Epithelial cell of proximal tubule (primary cell): ENCODE results near the gene LOXL3. TPM values are rescaled to one million over a fixed set of nuclear protein-coding genes. Genes with fewer than 3 reads are reported as not detected.

Experiments used
- DNase-seq: peaks from one replicate; pipeline ENCODE4 v3.0.0-alpha.2; 2011; ENCODE audit warnings: low read depth
- H3K4me3 ChIP-seq: 2 replicates; pipeline ENCODE4 v1.5.1; 2011; ENCODE audit warnings: low read depth, mild to moderate bottlenecking, low read length
- total RNA-seq: library from RNA; depleted of rRNA; stranded (reverse); fragments of >200 nt; gene quantifications from 2 replicates; pipeline ENCODE4 v1.2.3, GENCODE V29; 2015
- TF ChIP-seq, protein P1 (sequence below): conservative IDR thresholded peaks from 2 replicates; pipeline ENCODE4 v1.5.1; 2012; ENCODE audit warnings: low read depth, mild to moderate bottlenecking, low read length

Gene LOXL3
- total RNA-seq, 1 donor from 2014 or later: 5.9 TPM

- no peak overlapping the region for H3K4me3 ChIP-seq
- no peak for DNase-seq
- TF ChIP-seq, protein P1, sequence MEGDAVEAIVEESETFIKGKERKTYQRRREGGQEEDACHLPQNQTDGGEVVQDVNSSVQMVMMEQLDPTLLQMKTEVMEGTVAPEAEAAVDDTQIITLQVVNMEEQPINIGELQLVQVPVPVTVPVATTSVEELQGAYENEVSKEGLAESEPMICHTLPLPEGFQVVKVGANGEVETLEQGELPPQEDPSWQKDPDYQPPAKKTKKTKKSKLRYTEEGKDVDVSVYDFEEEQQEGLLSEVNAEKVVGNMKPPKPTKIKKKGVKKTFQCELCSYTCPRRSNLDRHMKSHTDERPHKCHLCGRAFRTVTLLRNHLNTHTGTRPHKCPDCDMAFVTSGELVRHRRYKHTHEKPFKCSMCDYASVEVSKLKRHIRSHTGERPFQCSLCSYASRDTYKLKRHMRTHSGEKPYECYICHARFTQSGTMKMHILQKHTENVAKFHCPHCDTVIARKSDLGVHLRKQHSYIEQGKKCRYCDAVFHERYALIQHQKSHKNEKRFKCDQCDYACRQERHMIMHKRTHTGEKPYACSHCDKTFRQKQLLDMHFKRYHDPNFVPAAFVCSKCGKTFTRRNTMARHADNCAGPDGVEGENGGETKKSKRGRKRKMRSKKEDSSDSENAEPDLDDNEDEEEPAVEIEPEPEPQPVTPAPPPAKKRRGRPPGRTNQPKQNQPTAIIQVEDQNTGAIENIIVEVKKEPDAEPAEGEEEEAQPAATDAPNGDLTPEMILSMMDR: no peak
Measured at GRCh38 chr2:74533464-74533863, 20.3 kb downstream of the LOXL3 start.

DNA sequence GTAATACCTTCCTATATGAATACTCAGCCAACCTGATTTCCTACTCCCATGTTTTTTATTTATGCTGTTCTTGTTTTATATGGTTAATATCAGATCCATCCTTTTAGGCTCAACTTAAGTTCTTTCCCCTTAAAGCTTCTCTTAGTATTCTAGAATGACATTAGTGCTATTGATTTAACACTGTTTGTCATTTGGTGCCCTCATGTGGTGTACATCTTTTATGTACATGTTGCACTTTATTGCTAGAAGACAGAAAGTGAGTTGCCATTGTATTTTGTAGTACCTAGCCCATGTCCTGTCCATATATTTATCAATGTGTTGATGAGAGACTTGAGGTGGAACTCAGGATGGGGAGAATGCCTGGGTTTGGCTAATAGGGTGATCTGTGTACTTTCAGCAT lies 21.5 kb downstream of the LOXL3 start:
- no peak for DNase-seq
- no peak overlapping the region for H3K4me3 ChIP-seq
- TF ChIP-seq, protein P1: peak; percentile 41

DNA sequence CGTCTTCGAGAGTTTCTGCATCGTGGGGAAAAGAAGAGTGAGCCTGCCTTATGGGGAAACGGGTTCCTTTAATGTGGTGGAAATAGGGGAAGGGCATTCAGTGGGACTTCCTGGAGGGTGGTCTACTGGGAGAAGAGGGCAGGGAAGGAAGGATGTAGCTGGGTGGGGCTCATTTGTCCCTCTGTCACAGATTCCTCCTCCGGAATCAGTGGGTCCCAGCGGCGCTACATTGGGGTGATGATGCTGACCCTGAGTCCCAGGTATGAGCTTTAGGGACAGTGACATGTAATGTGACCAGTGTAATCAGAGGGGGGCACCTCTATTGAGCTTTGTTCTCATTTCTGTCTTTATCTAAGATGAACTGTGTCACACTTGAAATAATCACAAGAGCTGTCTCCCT lies 22.1 kb downstream of the LOXL3 start:
- DNase-seq: no peak
- TF ChIP-seq, protein P1: no peak
- H3K4me3 ChIP-seq: no peak overlapping the region

DNA sequence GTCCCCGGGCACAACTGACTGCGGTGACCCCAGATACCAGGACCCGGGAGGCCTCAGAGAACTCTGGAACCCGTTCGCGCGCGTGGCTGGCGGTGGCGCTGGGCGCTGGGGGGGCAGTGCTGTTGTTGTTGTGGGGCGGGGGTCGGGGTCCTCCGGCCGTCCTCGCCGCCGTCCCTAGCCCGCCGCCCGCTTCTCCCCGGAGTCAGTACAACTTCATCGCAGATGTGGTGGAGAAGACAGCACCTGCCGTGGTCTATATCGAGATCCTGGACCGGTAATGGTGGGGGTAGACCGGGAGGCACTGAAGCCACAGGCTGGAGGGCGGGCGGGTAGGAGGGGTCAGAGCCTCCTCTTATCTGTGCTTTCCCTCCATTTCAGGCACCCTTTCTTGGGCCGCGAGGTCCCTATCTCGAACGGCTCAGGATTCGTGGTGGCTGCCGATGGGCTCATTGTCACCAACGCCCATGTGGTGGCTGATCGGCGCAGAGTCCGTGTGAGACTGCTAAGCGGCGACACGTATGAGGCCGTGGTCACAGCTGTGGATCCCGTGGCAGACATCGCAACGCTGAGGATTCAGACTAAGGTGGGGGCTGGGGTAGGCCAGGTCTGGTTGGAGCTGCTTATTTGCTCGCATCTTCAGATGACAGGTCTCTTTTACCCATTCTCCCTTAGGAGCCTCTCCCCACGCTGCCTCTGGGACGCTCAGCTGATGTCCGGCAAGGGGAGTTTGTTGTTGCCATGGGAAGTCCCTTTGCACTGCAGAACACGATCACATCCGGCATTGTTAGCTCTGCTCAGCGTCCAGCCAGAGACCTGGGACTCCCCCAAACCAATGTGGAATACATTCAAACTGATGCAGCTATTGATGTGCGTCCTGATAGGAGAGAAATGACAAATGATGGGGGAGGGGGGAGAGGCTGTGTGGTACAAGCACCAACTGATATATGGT lies 23.2 kb downstream of the LOXL3 start:
- peak overlapping the region; percentile 99 for H3K4me3 ChIP-seq
- TF ChIP-seq, protein P1: no peak
- DNase-seq: no peak

DNA sequence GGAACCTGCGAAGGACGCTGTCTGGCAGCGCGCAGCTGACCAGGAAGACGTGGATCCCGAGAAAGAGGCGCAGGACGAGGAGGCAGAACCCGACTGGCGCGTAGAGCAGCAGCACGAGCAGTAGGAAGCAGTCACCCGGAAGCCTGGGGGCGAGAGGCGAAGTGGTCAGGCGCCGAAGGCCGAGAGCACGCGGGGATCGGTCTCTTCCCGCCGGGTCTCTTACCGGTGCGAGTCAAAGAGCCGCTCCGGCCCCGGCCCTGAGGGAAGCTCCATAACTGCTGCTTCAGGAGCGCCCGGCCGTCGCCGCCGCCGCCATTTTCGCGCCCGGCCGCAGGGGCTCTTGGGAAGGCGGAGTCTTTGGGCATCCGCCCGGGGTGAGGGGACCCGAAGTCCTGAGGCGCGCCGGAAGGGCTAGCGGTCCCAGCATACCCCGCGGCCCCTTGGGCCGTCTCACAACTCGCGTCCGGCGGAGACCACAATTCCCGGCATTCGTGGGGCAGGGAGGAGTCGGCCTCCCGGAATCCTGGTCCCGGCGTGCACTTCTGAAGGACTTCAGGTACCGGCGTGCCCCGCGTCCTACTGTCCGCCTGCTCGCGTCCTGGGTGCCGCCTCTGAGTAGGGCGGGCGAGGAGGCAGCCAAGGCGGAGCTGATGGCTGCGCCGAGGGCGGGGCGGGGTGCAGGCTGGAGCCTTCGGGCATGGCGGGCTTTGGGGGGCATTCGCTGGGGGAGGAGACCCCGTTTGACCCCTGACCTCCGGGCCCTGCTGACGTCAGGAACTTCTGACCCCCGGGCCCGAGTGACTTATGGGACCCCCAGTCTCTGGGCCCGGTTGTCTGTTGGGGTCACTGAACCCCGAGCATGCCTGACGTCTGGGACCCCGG lies 24.1 kb downstream of the LOXL3 start, which contains the start of the genes AUP1 and HTRA2:
Gene AUP1 (minus strand): TSS at position 350 of the 882 bp plus-strand sequence. CDS start 77 bp downstream, at position 273.
Gene HTRA2 (plus strand): TSS at position 577 of the 882 bp plus-strand sequence. CDS start 74 bp downstream, at position 651.
- peak within 1 kb of the TSS; percentile 99 for H3K4me3 ChIP-seq
- TF ChIP-seq, protein P1: no peak
- DNase-seq: peak; percentile 79

DNA sequence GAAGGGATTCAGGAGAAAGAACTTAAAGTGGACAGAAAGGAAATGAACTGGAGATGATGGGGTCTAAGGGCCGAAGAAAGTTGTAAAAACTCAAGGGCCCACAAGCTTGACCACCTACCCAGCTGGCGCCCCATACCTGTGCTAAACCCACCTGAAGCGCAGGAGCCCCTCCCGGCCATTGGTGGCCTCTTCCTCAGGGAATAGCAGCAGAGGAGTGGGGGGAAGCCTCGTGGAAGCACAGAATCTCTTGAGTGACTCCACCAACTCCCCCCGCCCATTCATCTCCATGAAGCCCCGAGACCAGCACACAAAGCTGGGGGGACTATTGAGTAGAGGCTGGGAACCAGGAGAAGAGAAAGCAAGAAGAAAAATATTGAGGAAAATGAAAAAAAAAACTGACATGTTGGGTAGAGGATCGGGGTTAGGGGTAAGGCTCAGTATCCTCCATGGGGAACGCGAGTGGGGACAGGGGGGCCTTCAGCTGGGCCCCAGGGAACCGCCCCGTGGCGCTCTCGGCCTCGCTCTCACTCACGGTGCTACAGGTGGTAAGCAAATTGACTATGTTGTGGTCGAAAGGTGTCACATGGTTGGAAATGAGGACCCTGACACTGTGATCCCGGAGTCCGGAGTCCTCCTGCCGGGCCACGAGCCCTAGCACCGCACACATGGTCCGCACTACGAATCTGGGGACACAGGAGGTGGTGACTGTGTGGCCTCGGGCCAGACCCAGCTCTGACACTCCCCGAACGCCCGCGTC lies 25.0 kb downstream of the LOXL3 start:
- TF ChIP-seq, protein P1: no peak

More for the DNA sequence above, 25.0 kb downstream of the LOXL3 start:
- H3K4me3 ChIP-seq: peak overlapping the region; percentile 99
- DNase-seq: no peak
